GM12873 (cell line): Measurements from ENCODE around the gene PRSS27.

ENCODE experiments used
- CTCF ChIP-seq: IDR thresholded peaks from 2 replicates; pipeline ENCODE4 v1.5.1; 2012; ENCODE audit warnings: low read depth, mild to moderate bottlenecking, moderate library complexity, low read length, control low read depth; ENCODE audit not compliant: insufficient read depth; ENCODE audit errors: missing control alignments

Gene PRSS27

GRCh38 chr16:2710021-2710710 is 9.9 kb downstream of the PRSS27 start:
- no peak for TF ChIP-seq CTCF

GRCh38 chr16:2709588-2709984 is 10.4 kb downstream of the PRSS27 start:
- no peak for TF ChIP-seq CTCF

GRCh38 chr16:2708955-2709587 is 11.0 kb downstream of the PRSS27 start:
- no peak for TF ChIP-seq CTCF

GRCh38 chr16:2708290-2708639 is 11.8 kb downstream of the PRSS27 start:
- TF ChIP-seq CTCF = no peak

GRCh38 chr16:2707368-2708289 is 12.4 kb downstream of the PRSS27 start:
- no peak for TF ChIP-seq CTCF

GRCh38 chr16:2706611-2707311 is 13.3 kb downstream of the PRSS27 start:
- TF ChIP-seq CTCF = no peak

- no peak for TF ChIP-seq CTCF
Observed at GRCh38 chr16:2706085-2706484, 13.9 kb downstream of the PRSS27 start.
